ENCODE data around the gene C6orf120.

DNA sequence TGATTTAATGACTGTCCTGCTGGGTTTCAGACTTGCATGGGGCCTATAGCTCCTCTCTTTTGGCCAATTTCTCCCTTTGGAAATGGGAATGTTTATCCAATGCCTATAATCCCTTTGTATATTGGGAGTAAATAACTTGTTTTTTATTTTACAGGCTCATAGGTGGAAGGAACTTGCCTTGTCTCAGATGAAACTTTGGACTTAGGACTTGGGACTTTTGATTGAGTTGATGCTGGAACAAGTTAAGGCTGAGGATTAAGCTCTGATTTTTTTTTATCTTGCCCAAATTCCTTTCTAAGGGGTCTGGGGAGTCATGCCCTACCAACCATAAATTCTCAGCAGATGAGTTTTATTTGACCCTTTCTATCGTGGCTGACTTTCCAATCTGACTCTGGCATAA lies 23.6 kb upstream of the C6orf120 start:
- TF ChIP-seq, protein P1, sequence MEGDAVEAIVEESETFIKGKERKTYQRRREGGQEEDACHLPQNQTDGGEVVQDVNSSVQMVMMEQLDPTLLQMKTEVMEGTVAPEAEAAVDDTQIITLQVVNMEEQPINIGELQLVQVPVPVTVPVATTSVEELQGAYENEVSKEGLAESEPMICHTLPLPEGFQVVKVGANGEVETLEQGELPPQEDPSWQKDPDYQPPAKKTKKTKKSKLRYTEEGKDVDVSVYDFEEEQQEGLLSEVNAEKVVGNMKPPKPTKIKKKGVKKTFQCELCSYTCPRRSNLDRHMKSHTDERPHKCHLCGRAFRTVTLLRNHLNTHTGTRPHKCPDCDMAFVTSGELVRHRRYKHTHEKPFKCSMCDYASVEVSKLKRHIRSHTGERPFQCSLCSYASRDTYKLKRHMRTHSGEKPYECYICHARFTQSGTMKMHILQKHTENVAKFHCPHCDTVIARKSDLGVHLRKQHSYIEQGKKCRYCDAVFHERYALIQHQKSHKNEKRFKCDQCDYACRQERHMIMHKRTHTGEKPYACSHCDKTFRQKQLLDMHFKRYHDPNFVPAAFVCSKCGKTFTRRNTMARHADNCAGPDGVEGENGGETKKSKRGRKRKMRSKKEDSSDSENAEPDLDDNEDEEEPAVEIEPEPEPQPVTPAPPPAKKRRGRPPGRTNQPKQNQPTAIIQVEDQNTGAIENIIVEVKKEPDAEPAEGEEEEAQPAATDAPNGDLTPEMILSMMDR (IDR thresholded peaks at IDR 0.05): no peak
- no peak for TF ChIP-seq POLR2A (IDR thresholded peaks at IDR 0.05)
